ENCODE measurements around the gene DLG5.

GRCh38 chr10:77770081-77770867 is 156.3 kb downstream of the DLG5 start:
- TF ChIP-seq CTCF (IDR thresholded peaks at IDR 0.05 in 4 of 5, conservative IDR thresholded peaks at IDR 0.05 in 1 of 5) (no peak), POLR2A (IDR thresholded peaks at IDR 0.05) (no peak)

Measured in gastrocnemius medialis (tissue), 4 donors.